Skeletal muscle tissue (tissue), 4 donors: Measurements from ENCODE around the gene TRMU. TPM values are rescaled to one million over a fixed set of nuclear protein-coding genes. Genes with fewer than 3 reads are reported as not detected.

Experiments
- H3K27ac ChIP-seq: one replicate; pipeline ENCODE4 v1.7.0; 2013; ENCODE audit warnings: mild to moderate bottlenecking, low read depth, low read length, inconsistent platforms
- H3K27me3 ChIP-seq, 3 donors: one replicate each; pipeline ENCODE4 v1.7.0; 2013; ENCODE audit warnings: low read length in 3 of 3; ENCODE audit not compliant: control insufficient read depth in 3 of 3, insufficient read depth in 3 of 3
- H3K36me3 ChIP-seq, 3 donors: one replicate each; pipeline ENCODE4 v1.7.0; 2013; ENCODE audit warnings: low read length in 3 of 3; ENCODE audit not compliant: control insufficient read depth in 3 of 3, insufficient read depth in 3 of 3
- H3K4me1 ChIP-seq, 3 donors: one replicate each; pipeline ENCODE4 v1.7.0; 2013; ENCODE audit warnings: low read length in 3 of 3, mild to moderate bottlenecking in 3 of 3; ENCODE audit not compliant: control insufficient read depth in 3 of 3, insufficient read depth in 3 of 3
- H3K4me3 ChIP-seq, 3 donors: one replicate each; pipeline ENCODE4 v1.7.0; 2013; ENCODE audit warnings: low read length in 3 of 3
- H3K9ac ChIP-seq, 3 donors: one replicate each; pipeline ENCODE4 v1.7.0; 2013; ENCODE audit warnings: low read length in 3 of 3, mild to moderate bottlenecking in 3 of 3, moderate library complexity in 2 of 3, low read depth in 1 of 3
- H3K9me3 ChIP-seq, 3 donors: one replicate each; pipeline ENCODE4 v1.7.0; 2013; ENCODE audit warnings: low read length in 3 of 3; ENCODE audit not compliant: control insufficient read depth in 3 of 3
- total RNA-seq: library from RNA; depleted of rRNA; stranded (reverse); fragments of >200 nt; gene quantifications from one replicate; pipeline ENCODE4 v1.2.3, GENCODE V29; 2014
- donor health status: Osteomylitis.

The TRMU gene
- total RNA-seq, 1 donor from 2014 or later, result 16.7 TPM

DNA sequence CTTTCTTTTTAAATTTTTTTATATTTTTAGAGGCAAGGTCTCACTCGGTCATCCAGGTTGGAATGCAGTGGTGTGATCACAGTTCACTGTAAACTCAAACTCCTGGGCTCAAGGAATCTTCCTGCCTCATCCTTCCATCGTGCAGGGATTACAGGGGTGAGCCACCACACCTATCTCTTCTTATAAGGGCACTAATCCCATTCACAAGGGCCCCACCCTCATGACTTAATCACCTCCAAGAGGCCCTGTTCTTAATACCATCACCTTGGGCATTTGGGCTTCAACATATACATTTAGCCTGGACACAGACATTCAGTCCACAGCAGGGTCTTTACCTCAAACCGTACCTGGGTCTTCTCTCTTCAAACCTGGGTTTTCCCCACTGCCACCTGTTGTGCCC lies 43.3 kb upstream of the TRMU start:
- Histone ChIP-seq H3K9ac (no peak overlapping the region), H3K4me3 (no peak overlapping the region), H3K9me3 (no peaks in the 10 kb centered on the region), H3K4me1 (peaks cover 18 to 55% (median 42%) of the 10 kb centered on the region in 3 donors), H3K27ac (peak overlapping the region; percentile 34), H3K36me3 (peaks cover 28 to 31% (median 30%) of the 10 kb centered on the region in 3 donors), H3K27me3 (no peaks in the 10 kb centered on the region)

DNA sequence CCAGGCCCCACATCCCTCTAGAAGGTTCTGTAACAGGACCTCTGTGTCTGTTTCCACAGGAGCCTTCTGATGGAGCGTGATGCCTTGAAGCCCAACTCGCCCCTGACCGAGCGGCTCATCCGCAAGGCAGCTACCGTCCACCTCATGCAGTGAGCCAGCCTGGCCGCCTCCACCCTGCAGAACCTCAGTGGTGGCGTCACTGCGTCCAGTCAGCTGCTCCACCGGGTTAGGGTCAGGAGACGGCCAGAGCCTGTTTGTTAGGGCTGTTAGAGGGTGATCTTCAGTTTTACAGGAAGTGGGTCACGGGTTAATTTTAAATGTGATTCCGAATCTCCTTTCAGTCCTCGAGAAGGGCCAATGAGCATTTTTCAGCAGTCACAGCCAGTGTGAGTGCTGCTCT lies 42.8 kb upstream of the TRMU start:
- H3K4me3 ChIP-seq, result no peak overlapping the region
- no peaks in the 10 kb centered on the region for H3K27me3 ChIP-seq
- H3K36me3 ChIP-seq, result peaks cover 26 to 28% (median 26%) of the 10 kb centered on the region in 3 donors
- peaks cover 22 to 52% (median 45%) of the 10 kb centered on the region in 3 donors for H3K4me1 ChIP-seq
- H3K27ac ChIP-seq, result peak overlapping the region; percentile 34
- H3K9me3 ChIP-seq, result no peaks in the 10 kb centered on the region
- H3K9ac ChIP-seq, result no peak overlapping the region

DNA sequence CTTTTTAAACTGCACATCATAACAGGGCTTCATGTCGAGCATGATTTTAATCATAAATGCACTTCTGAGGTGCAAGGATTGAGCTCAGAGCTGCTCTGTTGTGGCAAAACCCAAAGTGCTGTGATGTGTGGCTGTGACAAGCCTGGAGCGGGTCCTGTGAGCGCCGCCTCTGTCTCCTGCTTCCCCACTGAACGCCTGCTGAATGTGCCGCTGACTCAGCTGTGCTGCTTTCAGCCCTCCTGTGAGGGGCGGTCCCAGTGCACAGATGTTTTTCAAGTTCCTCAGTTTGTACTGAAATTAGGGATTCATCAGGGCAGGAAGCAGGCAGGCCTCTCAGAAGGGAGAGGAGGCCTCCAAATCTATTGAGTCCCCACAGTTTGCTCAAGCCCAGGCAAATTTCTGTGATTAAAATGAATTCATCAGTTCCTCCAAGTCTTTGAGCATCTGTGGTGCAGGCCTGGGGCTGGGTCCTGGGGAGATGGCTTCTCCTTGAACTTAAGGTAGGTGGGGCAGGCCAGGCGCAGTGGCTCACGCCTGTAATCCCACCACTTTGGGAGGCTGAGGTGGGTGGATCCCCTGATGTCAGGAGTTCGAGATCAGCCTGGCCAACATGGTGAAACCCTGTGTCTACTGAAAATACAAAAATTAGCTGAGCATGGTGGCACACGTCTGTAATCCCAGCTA lies 41.8 kb upstream of the TRMU start:
- H3K9ac ChIP-seq, result no peak overlapping the region
- no peaks in the 10 kb centered on the region for H3K27me3 ChIP-seq
- H3K27ac ChIP-seq, result peak overlapping the region; percentile 34
- H3K9me3 ChIP-seq, result no peaks in the 10 kb centered on the region
- H3K4me3 ChIP-seq, result no peak overlapping the region
- H3K4me1 ChIP-seq, result peaks cover 22 to 49% (median 45%) of the 10 kb centered on the region in 3 donors
- H3K36me3 ChIP-seq, result peaks cover 22 to 26% (median 26%) of the 10 kb centered on the region in 3 donors

DNA sequence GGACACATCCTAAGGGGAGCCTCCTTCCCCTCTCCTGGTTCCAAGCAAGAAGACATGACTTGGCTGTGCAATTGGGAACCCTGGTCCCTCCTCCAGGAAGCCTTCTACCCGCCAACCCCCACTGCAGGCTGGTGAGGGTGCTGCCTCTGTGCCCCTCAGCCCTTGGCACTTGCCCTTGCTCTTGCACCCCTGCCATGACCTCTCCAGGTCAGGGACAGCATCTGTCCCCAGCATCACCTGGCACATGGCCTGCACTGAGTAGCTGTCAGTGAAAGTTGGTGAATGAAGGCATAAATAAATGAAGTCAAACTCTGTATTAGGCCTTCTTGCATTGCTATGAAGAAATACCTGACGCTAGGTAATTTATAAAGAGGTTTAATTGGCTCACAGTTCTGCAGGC lies 40.7 kb upstream of the TRMU start:
- Histone ChIP-seq H3K9me3 (no peaks in the 10 kb centered on the region), H3K27me3 (no peaks in the 10 kb centered on the region), H3K4me1 (peaks cover 22 to 41% (median 40%) of the 10 kb centered on the region in 3 donors), H3K9ac (no peak overlapping the region), H3K36me3 (peaks cover 18 to 21% (median 21%) of the 10 kb centered on the region in 3 donors), H3K27ac (no peak overlapping the region), H3K4me3 (no peak overlapping the region)

DNA sequence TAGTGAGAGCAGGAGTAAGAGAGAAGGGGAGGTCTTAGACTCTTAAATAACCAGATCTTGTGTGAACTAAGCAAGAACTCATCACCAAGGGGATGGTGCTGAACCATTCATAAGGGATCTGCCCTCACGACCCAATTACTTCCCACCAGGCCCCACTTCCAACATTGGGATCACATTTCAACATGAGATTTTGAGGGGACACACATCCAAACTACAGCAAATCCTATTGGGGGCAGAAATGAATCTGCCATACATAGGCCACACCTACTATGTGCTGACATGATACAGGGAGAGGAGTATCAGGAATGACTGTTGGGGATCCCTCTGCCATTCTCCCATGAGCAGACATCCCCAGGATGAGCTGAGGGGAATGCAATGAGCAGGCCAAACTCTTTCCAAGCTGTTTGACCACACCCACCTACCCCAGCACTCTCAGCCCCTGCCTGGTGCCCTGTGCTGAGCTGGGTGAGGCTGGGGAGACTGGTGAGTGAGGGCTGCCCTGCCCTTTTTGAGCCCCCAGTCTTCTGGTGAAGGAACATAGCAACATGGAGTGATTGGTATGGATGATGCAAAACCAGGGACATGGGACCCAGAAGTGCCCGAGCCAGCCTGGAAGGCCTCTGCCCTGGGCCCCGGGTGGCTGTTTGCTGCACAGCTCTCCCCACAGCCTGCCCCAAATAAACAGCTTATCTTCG lies 40.1 kb upstream of the TRMU start:
- Histone ChIP-seq H3K9me3 (no peaks in the 10 kb centered on the region), H3K9ac (peak overlapping the region; percentile 88 to 93 (median 93)), H3K27me3 (no peaks in the 10 kb centered on the region), H3K4me1 (peaks cover 19 to 35% (median 33%) of the 10 kb centered on the region in 3 donors), H3K4me3 (peak overlapping the region in 2 of 3 donors; percentile 82 to 83), H3K27ac (peak overlapping the region; percentile 86), H3K36me3 (peaks cover 14 to 20% (median 19%) of the 10 kb centered on the region in 3 donors)

DNA sequence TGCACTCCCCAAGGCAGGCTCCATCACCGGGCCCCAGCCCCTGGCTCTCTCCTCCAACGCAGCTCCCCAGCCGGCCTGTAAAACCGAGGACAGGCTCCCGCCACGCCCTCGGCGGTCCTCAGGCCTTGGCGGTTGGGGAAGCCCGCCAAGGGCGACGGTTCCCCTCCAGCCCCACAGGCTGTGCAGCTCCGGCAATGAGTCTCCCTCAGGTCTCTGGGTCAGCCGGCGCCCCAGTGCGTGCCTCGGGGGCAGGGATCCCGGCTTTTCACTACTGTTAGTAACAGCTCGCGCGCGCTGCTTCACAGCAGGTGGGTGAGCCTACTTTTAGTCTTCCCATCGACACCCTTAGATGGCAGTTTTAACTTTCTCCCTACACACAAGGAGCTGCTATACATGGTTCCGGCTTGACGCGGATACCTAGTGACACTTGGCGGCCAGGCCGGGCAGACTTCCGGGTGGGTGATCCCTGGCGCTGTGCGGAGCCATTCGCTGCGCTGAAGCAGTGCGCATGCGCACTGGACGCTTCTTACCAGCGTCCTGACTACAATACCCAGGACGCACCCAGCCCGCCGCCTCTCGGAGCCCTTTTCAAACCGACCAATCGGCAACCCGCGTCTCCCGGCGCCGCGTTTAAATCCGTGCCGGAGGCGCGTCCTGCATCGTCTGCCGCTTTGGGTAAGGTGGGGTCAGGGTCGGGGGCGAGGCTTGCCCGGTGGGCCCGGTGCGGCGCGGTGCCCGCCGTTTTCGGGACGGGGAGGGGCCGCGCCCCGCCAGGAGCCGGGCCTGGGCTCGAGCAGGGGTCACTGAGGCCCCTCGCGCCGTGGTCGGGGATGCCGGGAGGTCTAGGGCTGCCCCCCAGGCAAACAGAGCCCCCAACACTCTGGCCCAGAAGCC lies 39.0 kb upstream of the TRMU start, which contains the start of gene GTSE1:
GTSE1 (plus strand) TSS at position 614 of the 894 bp plus-strand sequence. CDS start 531 bp downstream, outside the sequence.
- H3K36me3 ChIP-seq, result peaks cover 14 to 20% (median 16%) of the 10 kb centered on the region in 3 donors
- H3K9ac ChIP-seq, result peak within 1 kb of the TSS; percentile 88 to 93 (median 93)
- peak within 1 kb of the TSS; percentile 81 to 83 (median 82) for H3K4me3 ChIP-seq
- H3K27ac ChIP-seq, result peak within 1 kb of the TSS; percentile 86
- no peaks in the 10 kb centered on the region for H3K9me3 ChIP-seq
- H3K27me3 ChIP-seq, result no peaks in the 10 kb centered on the region
- peaks cover 19 to 26% (median 22%) of the 10 kb centered on the region in 3 donors for H3K4me1 ChIP-seq

DNA sequence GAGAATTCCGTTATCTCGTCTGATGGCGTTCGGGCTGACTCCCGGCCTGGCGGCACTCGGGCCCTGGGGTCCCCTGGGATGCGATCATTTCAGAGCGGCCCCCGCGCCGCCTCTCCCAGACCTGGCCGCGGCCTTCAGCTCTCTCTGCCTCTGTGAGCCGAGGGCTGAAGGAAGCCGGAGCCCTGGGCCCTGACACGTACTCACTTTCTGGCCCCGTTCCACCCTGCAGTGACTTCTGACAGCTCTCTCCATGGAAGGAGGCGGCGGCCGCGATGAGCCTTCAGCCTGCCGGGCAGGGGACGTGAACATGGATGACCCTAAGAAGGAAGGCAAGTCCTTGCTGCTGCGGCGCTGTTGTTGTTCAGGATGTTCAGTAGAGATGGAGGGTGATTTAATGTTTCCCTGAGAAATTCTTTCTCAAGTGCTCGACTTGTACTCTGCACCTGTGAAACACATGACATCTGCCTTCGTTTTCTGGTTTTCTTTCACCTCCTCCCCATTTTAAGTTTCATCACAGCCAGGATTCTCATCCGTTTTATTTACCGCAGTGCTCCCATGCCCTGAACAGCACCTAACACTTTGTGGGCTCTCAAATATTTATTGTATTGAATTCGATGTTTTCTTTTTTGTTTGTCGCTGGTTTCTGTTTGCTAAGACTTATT lies 38.2 kb upstream of the TRMU start:
- Histone ChIP-seq H3K27ac (no peak overlapping the region), H3K4me3 (peak overlapping the region; percentile 56 to 82 (median 63)), H3K9ac (peak overlapping the region; percentile 20 to 93 (median 45)), H3K9me3 (no peaks in the 10 kb centered on the region), H3K27me3 (no peaks in the 10 kb centered on the region), H3K4me1 (peaks cover 18 to 26% (median 19%) of the 10 kb centered on the region in 3 donors), H3K36me3 (peaks cover 10 to 14% (median 11%) of the 10 kb centered on the region in 3 donors)

DNA sequence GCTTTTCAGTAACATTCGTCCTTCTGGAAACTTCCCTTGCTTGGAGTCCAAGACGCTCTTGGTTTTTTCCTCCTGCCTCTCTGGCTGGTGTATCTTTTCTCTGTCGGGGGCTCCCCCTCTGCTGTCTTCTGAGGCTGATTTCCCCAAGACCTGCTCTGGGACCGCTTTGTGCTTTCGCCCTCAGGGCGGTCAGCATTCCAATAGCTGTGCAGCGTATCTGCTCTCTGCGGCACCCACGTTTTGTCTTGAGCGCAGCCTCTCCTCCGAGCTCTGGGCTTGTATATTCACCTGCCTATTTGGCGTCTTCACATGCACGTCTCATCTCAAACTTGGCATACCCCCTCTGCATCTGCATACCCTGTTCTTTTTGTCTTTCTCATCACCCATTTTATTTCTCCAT lies 36.4 kb upstream of the TRMU start:
- no peaks in the 10 kb centered on the region for H3K36me3 ChIP-seq
- no peak overlapping the region for H3K27ac ChIP-seq
- peaks cover 18 to 22% (median 19%) of the 10 kb centered on the region in 3 donors for H3K4me1 ChIP-seq
- no peak overlapping the region for H3K4me3 ChIP-seq
- H3K9me3 ChIP-seq, result no peaks in the 10 kb centered on the region
- H3K27me3 ChIP-seq, result no peaks in the 10 kb centered on the region
- H3K9ac ChIP-seq, result no peak overlapping the region

DNA sequence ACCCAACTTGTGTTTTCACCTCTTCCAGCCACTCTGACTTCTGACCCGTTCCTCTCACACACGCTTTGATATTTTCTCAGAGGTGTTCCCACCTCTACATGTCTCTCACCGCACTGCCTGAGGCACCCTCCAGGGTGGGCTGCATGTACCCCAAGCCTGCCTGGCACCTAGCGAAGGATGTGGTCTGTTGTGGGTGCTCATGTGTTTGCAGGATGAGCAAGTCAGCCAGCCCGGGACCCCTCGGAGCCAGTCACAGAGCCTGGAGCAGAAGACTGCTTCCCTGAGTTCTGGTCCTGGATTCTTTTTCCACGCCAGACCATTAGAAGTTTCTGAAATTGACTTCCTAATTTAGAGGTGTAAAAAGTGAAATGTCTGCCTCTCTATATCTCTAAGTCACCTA lies 35.0 kb upstream of the TRMU start:
- Histone ChIP-seq H3K4me1 (peaks cover 15 to 18% (median 17%) of the 10 kb centered on the region in 3 donors), H3K9me3 (no peaks in the 10 kb centered on the region), H3K9ac (no peak overlapping the region), H3K36me3 (no peaks in the 10 kb centered on the region), H3K27ac (no peak overlapping the region), H3K4me3 (no peak overlapping the region), H3K27me3 (no peaks in the 10 kb centered on the region)
